SK-N-SH treated with all-trans-retinoic acid at 6 μM for 48 hours (cell line): ENCODE data around the gene PCLO.

ENCODE experiments used
- ARNTL ChIP-seq: fragments of 450-650 bp; formaldehyde crosslinking; IDR thresholded peaks from 2 replicates; pipeline ENCODE4 v1.5.0; 2020; ENCODE audit warnings: low read depth, mild to moderate bottlenecking, moderate library complexity, borderline replicate concordance
- BACH2 ChIP-seq: fragments of 250-450 bp; sonication (Bioruptor Pico); IDR thresholded peaks from 2 replicates; pipeline ENCODE4 v1.9.0; 2021; ENCODE audit warnings: mild to moderate bottlenecking, borderline replicate concordance
- GLIS3 ChIP-seq: fragments of 250-450 bp; sonication (Bioruptor Pico); IDR thresholded peaks from 2 replicates; pipeline ENCODE4 v1.5.0; 2020; ENCODE audit warnings: mild to moderate bottlenecking, moderate library complexity
- OSR1 ChIP-seq: fragments of 250-450 bp; sonication (Bioruptor Pico); IDR thresholded peaks from 2 replicates; pipeline ENCODE4 v1.8.0; 2022; ENCODE audit warnings: moderate library complexity, mild to moderate bottlenecking, inconsistent platforms
- PATZ1 ChIP-seq: fragments of 250-450 bp; sonication (Bioruptor Pico); IDR thresholded peaks from 2 replicates; pipeline ENCODE4 v1.8.0; 2020; ENCODE audit warnings: mild to moderate bottlenecking, moderate library complexity, borderline replicate concordance
- RARB ChIP-seq: fragments of 250-450 bp; sonication (Bioruptor Pico); IDR thresholded peaks from 2 replicates; pipeline ENCODE4 v1.8.0; 2021; ENCODE audit warnings: mild to moderate bottlenecking, moderate library complexity
- TOX ChIP-seq: fragments of 250-450 bp; sonication (Bioruptor Pico); IDR thresholded peaks from 2 replicates; pipeline ENCODE4 v1.8.0; 2021; ENCODE audit warnings: mild to moderate bottlenecking, moderate library complexity, borderline replicate concordance
- ZFP3 ChIP-seq: fragments of 250-450 bp; sonication (Bioruptor Pico); IDR thresholded peaks from 2 replicates; pipeline ENCODE4 v1.5.0; 2020; ENCODE audit warnings: mild to moderate bottlenecking, moderate library complexity
- TF ChIP-seq, protein P1 (sequence below): fragments of 250-450 bp; sonication (Bioruptor Pico); IDR thresholded peaks from 2 replicates; pipeline ENCODE4 v1.5.1; 2021; ENCODE audit warnings: mild to moderate bottlenecking, moderate library complexity
- TF ChIP-seq, protein P2 (sequence below): fragments of 250-450 bp; sonication (Bioruptor Pico); IDR thresholded peaks from 2 replicates; pipeline ENCODE4 v1.5.1; 2020; ENCODE audit warnings: low read depth, mild to moderate bottlenecking, moderate library complexity

GRCh38 chr7:83173664-83174063 is 11.0 kb upstream of the PCLO start:
- TF ChIP-seq, protein P1, sequence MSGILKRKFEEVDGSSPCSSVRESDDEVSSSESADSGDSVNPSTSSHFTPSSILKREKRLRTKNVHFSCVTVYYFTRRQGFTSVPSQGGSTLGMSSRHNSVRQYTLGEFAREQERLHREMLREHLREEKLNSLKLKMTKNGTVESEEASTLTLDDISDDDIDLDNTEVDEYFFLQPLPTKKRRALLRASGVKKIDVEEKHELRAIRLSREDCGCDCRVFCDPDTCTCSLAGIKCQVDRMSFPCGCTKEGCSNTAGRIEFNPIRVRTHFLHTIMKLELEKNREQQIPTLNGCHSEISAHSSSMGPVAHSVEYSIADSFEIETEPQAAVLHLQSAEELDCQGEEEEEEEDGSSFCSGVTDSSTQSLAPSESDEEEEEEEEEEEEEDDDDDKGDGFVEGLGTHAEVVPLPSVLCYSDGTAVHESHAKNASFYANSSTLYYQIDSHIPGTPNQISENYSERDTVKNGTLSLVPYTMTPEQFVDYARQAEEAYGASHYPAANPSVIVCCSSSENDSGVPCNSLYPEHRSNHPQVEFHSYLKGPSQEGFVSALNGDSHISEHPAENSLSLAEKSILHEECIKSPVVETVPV (CRISPR knock-in tag), result no peak
- TF ChIP-seq ZFP3 (CRISPR knock-in tag) (no peak), GLIS3 (CRISPR knock-in tag) (no peak), PATZ1 (CRISPR knock-in tag) (no peak), BACH2 (CRISPR knock-in tag) (no peak), ARNTL (CRISPR knock-in tag) (no peak), RARB (CRISPR knock-in tag) (no peak), OSR1 (CRISPR knock-in tag) (no peak), TOX (CRISPR knock-in tag) (no peak)
- TF ChIP-seq, protein P2, sequence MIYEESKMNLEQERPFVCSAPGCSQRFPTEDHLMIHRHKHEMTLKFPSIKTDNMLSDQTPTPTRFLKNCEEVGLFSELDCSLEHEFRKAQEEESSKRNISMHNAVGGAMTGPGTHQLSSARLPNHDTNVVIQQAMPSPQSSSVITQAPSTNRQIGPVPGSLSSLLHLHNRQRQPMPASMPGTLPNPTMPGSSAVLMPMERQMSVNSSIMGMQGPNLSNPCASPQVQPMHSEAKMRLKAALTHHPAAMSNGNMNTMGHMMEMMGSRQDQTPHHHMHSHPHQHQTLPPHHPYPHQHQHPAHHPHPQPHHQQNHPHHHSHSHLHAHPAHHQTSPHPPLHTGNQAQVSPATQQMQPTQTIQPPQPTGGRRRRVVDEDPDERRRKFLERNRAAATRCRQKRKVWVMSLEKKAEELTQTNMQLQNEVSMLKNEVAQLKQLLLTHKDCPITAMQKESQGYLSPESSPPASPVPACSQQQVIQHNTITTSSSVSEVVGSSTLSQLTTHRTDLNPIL, result no peak
